Activated T-cell treated with anti-CD3 and anti-CD28 coated beads, Interleukin-2, amount 50 U/mL, for 4 hours (primary cell): ENCODE data around the gene DES. TPM values are rescaled to one million over a fixed set of nuclear protein-coding genes. Genes with fewer than 3 reads are reported as not detected.

Experiments
- ATAC-seq, 2 donors: fragments of 200-7000 bp; cut with Tn5 transposase; one replicate each; pipeline ENCODE4 v1.10.0; 2021
- DNase-seq: peaks from one replicate; pipeline ENCODE4 v3.0.0-alpha.2; 2020
- H3K27me3 Mint-ChIP-seq: one replicate; pipeline ENCODE4 v1.8.0; 2021; ENCODE audit warnings: low read depth, mixed read lengths
- H3K36me3 Mint-ChIP-seq: one replicate; pipeline ENCODE4 v1.8.0; 2022; ENCODE audit warnings: mixed read lengths; ENCODE audit not compliant: insufficient read depth
- H3K4me1 Mint-ChIP-seq: one replicate; pipeline ENCODE4 v1.8.0; 2021; ENCODE audit warnings: low read depth, mixed read lengths
- H3K4me3 Mint-ChIP-seq: one replicate; pipeline ENCODE4 v1.8.0; 2021; ENCODE audit warnings: mild to moderate bottlenecking, moderate library complexity, mixed read lengths
- H3K9me3 Mint-ChIP-seq: one replicate; pipeline ENCODE4 v1.8.0; 2021; ENCODE audit warnings: mixed read lengths
- total RNA-seq, 3 donors: library from RNA; stranded (reverse); gene quantifications; one replicate each; pipeline ENCODE4 v1.2.1, GENCODE V29; 2021

DES gene
- total RNA-seq, 3 donors from 2014 or later: 0.49 to 0.61 (median 0.58) TPM

DNA sequence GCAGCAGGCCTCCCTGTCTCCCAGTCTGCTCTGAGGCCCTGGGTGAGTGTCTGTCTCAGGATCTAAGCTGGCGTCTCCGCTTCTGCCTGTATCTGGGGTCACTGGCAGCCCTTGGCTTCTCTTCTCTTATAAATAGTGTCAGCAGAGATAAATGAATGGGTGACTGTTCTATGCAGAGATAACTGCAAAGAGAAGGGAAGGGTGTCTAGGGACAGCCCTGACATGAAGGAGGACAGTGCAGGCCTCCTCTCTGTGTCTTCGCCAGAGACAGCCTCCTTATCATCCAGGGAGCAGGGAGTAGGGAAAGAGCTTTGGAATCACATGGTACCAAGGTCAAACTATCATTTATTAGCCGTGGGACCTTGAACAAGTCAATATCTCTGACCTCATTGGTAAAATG lies 52.3 kb downstream of the DES start:
- H3K4me3 Mint-ChIP-seq: no peak overlapping the region
- peaks cover under 1% of the 10 kb centered on the region for H3K27me3 Mint-ChIP-seq
- no peaks in the 10 kb centered on the region for H3K36me3 Mint-ChIP-seq
- no peaks in the 10 kb centered on the region for H3K9me3 Mint-ChIP-seq
- H3K4me1 Mint-ChIP-seq: no peaks in the 10 kb centered on the region
- no peak for ATAC-seq
- no peak for DNase-seq

DNA sequence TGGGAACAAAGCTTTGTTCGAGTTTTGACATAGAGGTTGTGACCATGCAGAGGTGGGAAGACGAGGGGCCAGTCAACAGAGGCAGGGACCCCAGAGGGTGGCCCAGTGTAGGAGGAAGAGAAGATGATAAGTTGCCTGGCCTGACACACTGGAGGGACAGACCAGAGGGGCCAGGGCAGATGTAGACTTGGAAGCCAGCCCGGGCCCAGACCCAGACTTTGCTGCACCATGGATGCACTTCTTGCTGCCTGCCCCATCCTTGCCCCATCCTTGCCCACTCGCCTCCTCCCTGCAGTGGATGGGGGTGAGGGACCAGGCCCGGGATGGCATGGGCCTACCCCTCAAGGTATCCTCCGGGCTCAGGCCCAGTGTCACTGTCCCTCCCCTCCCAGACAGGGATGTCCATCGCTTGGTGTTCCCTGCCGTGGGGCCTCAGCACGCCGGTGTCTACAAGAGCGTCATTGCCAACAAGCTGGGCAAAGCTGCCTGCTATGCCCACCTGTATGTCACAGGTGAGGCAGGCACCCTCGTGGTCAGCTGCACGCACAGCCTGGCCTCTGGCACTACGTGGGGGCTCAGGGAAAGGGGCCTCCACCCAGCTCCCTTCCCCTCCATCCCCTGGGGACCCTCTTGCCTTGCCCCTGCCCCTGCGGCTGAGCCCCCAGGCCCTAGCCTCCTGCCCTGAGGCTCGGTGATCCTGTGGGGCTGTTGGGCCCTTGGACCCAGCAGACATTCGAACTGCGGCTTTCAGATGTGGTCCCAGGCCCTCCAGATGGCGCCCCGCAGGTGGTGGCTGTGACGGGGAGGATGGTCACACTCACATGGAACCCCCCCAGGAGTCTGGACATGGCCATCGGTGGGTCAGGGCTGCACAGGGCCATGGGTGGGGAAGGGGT lies 53.5 kb downstream of the DES start:
- Mint-ChIP-seq H3K4me1 (peaks cover 4% of the 10 kb centered on the region), H3K9me3 (no peaks in the 10 kb centered on the region), H3K27me3 (peaks cover 7% of the 10 kb centered on the region), H3K36me3 (no peaks in the 10 kb centered on the region), H3K4me3 (no peak overlapping the region)
- no peak for ATAC-seq
- DNase-seq: no peak

DNA sequence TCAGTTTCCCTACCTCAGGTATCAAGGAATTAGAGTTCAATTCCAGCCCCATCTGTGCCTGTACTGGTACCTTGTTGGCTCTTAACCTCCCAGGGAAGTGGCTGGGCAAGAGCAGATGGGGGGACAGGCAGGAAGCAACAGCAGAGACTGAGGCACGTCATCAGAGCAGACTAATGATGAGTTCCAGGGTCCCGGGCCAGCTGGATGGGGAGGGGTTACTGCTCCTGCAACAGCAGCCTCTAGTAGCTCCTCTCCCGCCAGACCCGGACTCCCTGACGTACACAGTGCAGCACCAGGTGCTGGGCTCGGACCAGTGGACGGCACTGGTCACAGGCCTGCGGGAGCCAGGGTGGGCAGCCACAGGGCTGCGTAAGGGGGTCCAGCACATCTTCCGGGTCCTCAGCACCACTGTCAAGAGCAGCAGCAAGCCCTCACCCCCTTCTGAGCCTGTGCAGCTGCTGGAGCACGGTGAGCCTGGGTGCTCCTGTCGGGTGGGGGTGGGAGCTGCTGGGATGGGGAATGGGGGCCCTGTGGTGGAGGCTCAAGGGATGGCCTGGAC lies 54.5 kb downstream of the DES start:
- Mint-ChIP-seq H3K27me3 (peaks cover 7% of the 10 kb centered on the region), H3K4me3 (no peak overlapping the region), H3K4me1 (peaks cover 4% of the 10 kb centered on the region), H3K36me3 (no peaks in the 10 kb centered on the region), H3K9me3 (no peaks in the 10 kb centered on the region)
- DNase-seq: no peak
- ATAC-seq: no peak

DNA sequence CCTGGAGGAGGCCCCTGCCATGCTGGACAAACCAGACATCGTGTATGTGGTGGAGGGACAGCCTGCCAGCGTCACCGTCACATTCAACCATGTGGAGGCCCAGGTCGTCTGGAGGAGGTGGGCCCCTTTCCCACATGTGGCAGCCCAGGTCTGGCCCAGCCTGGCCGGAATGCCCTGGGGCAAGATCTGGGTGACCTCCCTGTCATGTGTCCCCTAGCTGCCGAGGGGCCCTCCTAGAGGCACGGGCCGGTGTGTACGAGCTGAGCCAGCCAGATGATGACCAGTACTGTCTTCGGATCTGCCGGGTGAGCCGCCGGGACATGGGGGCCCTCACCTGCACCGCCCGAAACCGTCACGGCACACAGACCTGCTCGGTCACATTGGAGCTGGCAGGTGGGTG lies 55.3 kb downstream of the DES start:
- peaks cover 4% of the 10 kb centered on the region for H3K4me1 Mint-ChIP-seq
- H3K36me3 Mint-ChIP-seq: no peaks in the 10 kb centered on the region
- H3K4me3 Mint-ChIP-seq: no peak overlapping the region
- ATAC-seq (no peak), DNase-seq (no peak)
- H3K27me3 Mint-ChIP-seq: peaks cover 7% of the 10 kb centered on the region
- no peaks in the 10 kb centered on the region for H3K9me3 Mint-ChIP-seq

DNA sequence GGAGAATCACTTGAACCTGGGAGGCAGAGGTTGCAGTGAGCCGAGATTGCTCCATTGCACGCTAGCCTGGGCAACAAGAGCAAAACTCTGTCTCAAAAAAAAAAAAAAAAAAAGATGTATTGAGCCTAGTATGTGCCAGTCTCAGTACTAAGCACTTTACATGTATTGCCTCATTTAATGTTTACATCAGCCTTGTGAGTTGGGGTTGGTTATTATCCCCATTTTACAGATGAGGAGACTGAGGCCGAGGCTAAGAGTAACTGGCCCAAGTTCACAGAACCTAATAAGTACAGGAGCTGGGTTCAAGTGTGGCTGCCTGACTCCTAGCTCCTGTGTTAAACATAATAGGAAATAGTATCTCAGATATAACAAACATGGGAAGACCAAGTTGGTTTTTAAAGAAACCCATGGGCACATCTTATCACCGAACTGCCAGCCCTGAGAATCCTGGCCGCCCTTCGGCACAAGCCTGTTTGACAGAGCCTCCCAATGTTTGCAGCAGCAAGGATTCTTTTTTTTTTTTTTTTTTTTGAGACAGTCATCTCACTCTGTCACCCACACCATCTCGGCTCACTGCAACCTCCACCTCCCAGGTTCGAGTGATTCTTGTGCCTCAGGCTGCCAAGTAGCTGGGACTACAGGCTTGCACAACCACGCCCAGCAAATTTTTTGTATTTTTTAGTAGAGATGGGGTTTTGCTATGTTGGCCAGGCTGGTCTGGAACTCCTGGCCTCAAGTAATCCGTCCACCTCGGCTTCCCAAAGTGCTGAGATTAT lies 56.3 kb downstream of the DES start:
- ATAC-seq: no peak
- no peaks in the 10 kb centered on the region for H3K36me3 Mint-ChIP-seq

DNA sequence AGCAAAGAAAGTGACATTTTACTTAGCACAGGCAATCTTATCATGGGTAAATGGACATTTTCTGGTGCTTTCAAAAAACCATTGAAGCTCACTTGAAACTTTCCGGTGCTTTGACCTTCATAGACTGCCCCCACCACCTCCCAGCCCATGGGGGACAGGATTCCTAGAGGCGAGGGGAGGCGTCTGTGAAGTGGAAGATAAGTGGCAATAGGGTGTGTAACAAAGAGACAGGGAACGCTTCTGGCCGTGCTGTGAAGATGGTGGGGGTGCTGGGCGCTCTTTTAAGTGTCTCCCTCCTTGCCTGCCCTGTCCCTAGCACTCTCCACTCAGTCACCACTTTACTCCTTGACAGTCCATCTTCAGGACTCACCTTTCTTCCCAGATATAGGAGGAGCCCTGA lies 57.1 kb downstream of the DES start:
- Mint-ChIP-seq H3K36me3 (no peaks in the 10 kb centered on the region), H3K9me3 (no peaks in the 10 kb centered on the region), H3K4me1 (peaks cover 4% of the 10 kb centered on the region), H3K4me3 (no peak overlapping the region), H3K27me3 (peaks cover 7% of the 10 kb centered on the region)
- DNase-seq: no peak
- no peak for ATAC-seq

More for the DNA sequence above, 56.3 kb downstream of the DES start:
- H3K9me3 Mint-ChIP-seq: no peaks in the 10 kb centered on the region
- no peak for DNase-seq
- peaks cover 4% of the 10 kb centered on the region for H3K4me1 Mint-ChIP-seq
- peaks cover 7% of the 10 kb centered on the region for H3K27me3 Mint-ChIP-seq
- H3K4me3 Mint-ChIP-seq: no peak overlapping the region

DNA sequence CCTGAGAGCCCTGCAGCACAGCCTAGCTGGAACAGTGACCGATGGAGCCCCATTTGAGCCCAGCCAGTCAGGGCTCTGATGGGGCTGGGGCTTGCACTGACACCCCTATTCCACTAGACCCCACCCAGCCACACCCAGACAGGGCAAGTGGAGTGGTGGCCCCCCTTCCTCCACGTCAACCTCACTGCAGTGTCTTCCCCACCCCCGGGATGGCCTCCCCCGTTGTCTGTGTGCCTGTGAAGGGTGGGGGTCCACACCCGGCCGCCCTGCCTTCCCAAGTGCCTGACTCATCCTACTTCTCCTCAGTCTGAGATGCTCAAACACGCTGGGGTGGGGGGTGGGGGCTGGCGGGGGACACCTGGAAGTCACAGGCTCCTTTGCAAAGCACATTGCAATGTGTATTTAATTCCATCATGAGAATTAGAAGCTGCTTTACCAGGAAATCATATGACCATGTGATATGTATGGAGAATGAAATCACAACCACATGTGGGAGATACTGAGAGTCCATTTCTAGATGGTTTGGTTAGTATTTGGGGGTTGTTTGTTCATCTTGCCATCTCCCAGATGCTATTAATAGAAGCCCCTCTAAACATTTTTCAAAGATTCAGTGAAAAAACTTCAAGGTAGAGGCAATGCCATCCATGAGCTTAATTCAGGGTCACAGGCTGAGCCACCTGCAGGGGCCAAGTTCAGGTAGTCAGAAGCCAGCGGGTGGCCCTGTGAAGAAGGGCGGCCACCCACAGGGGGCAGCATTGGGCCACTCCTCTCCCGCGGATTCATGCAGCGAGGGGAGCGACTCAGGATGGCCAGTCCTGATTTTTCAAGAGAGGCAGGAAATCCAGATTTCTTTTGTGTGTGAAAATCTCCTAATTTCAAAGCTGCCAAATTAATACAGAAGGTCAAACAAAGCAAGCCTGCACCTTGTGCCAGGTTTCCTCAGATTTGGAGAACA lies 57.8 kb downstream of the DES start:
- Mint-ChIP-seq H3K36me3 (no peaks in the 10 kb centered on the region), H3K9me3 (no peaks in the 10 kb centered on the region), H3K27me3 (peaks cover 7% of the 10 kb centered on the region), H3K4me1 (peaks cover 4% of the 10 kb centered on the region), H3K4me3 (no peak overlapping the region)
- DNase-seq (peak; percentile 49), ATAC-seq (peak; percentile 78 to 79)

Other genes starting within 250 kb of the DES start
- under 1 TPM; 0.71 to 0.89 (median 0.84) TPM for gene SLC23A3, start 248.3 kb upstream of the DES start, total RNA-seq
- gene CNPPD1, start 241.5 kb upstream of the DES start, total RNA-seq: 10 to 100 TPM; 66.8 to 78.9 (median 72.7) TPM
- 10 to 100 TPM; 55.0 to 63.1 (median 62.7) TPM for gene RETREG2, start 240.1 kb upstream of the DES start, total RNA-seq
- gene ZFAND2B, start 211.6 kb upstream of the DES start, total RNA-seq: 10 to 100 TPM; 27.0 to 35.3 (median 31.7) TPM
- gene ABCB6, start 199.4 kb upstream of the DES start, total RNA-seq: 10 to 100 TPM; 14.8 to 17.2 (median 15.4) TPM
- 10 to 100 TPM; 29.7 to 31.4 (median 31.4) TPM for gene ATG9A, start 188.7 kb upstream of the DES start, total RNA-seq
- 10 to 100 TPM; 40.8 to 52.1 (median 45.5) TPM for gene ANKZF1, start 188.6 kb upstream of the DES start, total RNA-seq
- 1 to 10 TPM; 2.3 to 3.2 (median 3.0) TPM for gene GLB1L, start 172.9 kb upstream of the DES start, total RNA-seq
- gene STK16, start 172.9 kb upstream of the DES start, total RNA-seq: 10 to 100 TPM; 19.1 to 21.3 (median 21.0) TPM
- not detected for gene TUBA4B, start 165.1 kb upstream of the DES start, total RNA-seq
- gene TUBA4A, start 164.5 kb upstream of the DES start, total RNA-seq: 100 to 1,000 TPM; 167 to 201 (median 190) TPM
- 10 to 100 TPM; 28.2 to 33.9 (median 30.9) TPM for gene DNAJB2, start 139.0 kb upstream of the DES start, total RNA-seq
- gene PTPRN, start 109.0 kb upstream of the DES start, total RNA-seq: under 1 TPM in 1 of 3 donors, not detected in 2; 0.19 TPM
- gene RESP18, start 85.6 kb upstream of the DES start, total RNA-seq: not detected
- gene DNPEP, start 30.5 kb upstream of the DES start, total RNA-seq: 100 to 1,000 TPM; 187 to 222 (median 221) TPM
- 1 to 10 TPM in 1 of 3 donors, under 1 TPM in 2; 0.74 to 2.1 (median 0.79) TPM for gene SPEG, start 16.5 kb downstream of the DES start, total RNA-seq
- 10 to 100 TPM; 36.8 to 47.9 (median 46.7) TPM for gene GMPPA, start 80.5 kb downstream of the DES start, total RNA-seq
- gene ASIC4, start 96.1 kb downstream of the DES start, total RNA-seq: under 1 TPM in 1 of 3 donors, not detected in 2; 0.08 TPM
- 10 to 100 TPM; 38.3 to 42.0 (median 40.3) TPM for gene CHPF, start 125.4 kb downstream of the DES start, total RNA-seq
- 1 to 10 TPM; 3.6 to 4.8 (median 4.3) TPM for gene TMEM198, start 125.7 kb downstream of the DES start, total RNA-seq
- gene OBSL1, start 153.2 kb downstream of the DES start, total RNA-seq: 1 to 10 TPM in 1 of 3 donors, under 1 TPM in 2; 0.37 to 1.1 (median 0.60) TPM
- not detected for gene INHA, start 153.9 kb downstream of the DES start, total RNA-seq
- 10 to 100 TPM; 32.4 to 37.1 (median 36.0) TPM for gene STK11IP, start 179.5 kb downstream of the DES start, total RNA-seq
- gene SLC4A3, start 209.3 kb downstream of the DES start, total RNA-seq: under 1 TPM in 2 of 3 donors, not detected in 1; 0.05 to 0.15 TPM